Glutamatergic neuron (in vitro differentiated cells): Measurements from ENCODE around the gene COX5B. TPM values are rescaled to one million over a fixed set of nuclear protein-coding genes. Genes with fewer than 3 reads are reported as not detected.

Source experiments
- DNase-seq: peaks from one replicate; pipeline ENCODE4 v3.0.0; 2022
- H3K27ac Mint-ChIP-seq: one replicate; pipeline ENCODE4 v1.8.0; 2020; ENCODE audit warnings: mild to moderate bottlenecking, mixed read lengths, inconsistent platforms; ENCODE audit not compliant: unreplicated experiment
- H3K27me3 Mint-ChIP-seq: one replicate; pipeline ENCODE4 v1.8.0; 2020; ENCODE audit warnings: mild to moderate bottlenecking, moderate library complexity, mixed read lengths, inconsistent platforms; ENCODE audit not compliant: unreplicated experiment
- H3K36me3 Mint-ChIP-seq: one replicate; pipeline ENCODE4 v1.8.0; 2020; ENCODE audit warnings: mild to moderate bottlenecking, mixed read lengths, inconsistent platforms; ENCODE audit not compliant: unreplicated experiment
- H3K4me1 Mint-ChIP-seq: one replicate; pipeline ENCODE4 v1.8.0; 2020; ENCODE audit warnings: mild to moderate bottlenecking, low read depth, mixed read lengths, inconsistent platforms; ENCODE audit not compliant: unreplicated experiment
- H3K4me3 Mint-ChIP-seq: one replicate; pipeline ENCODE4 v1.8.0; 2020; ENCODE audit warnings: mild to moderate bottlenecking, mixed read lengths, inconsistent platforms; ENCODE audit not compliant: unreplicated experiment
- H3K9me3 Mint-ChIP-seq: one replicate; pipeline ENCODE4 v1.8.0; 2020; ENCODE audit warnings: mild to moderate bottlenecking, moderate library complexity, mixed read lengths, inconsistent platforms; ENCODE audit not compliant: unreplicated experiment
- CTCF ChIP-seq: fragments of 200-600 bp; sonication (generic); IDR thresholded peaks from one replicate; pipeline ENCODE4 v1.5.0; 2021; ENCODE audit not compliant: partially characterized antibody, unreplicated experiment
- total RNA-seq: library from RNA; stranded (reverse); fragmentation: NEBNext Ultra II Directional; extraction: Animal tissue kit (Norgen Biotek cat#: 25700); gene quantifications from one replicate; pipeline ENCODE4 v1.2.1, GENCODE V29; 2021; ENCODE audit not compliant: unreplicated experiment

COX5B gene
- total RNA-seq, 1 donor from 2014 or later, result 207 TPM

GRCh38 chr2:97673182-97673914, 27.5 kb downstream of the COX5B start:
- H3K27me3 Mint-ChIP-seq, result no peaks in the 10 kb centered on the region
- no peak overlapping the region for H3K27ac Mint-ChIP-seq
- no peak for DNase-seq
- peaks cover 8% of the 10 kb centered on the region for H3K4me1 Mint-ChIP-seq
- H3K9me3 Mint-ChIP-seq, result no peaks in the 10 kb centered on the region
- no peak for TF ChIP-seq CTCF
- H3K4me3 Mint-ChIP-seq, result no peak overlapping the region
- H3K36me3 Mint-ChIP-seq, result peaks cover 12% of the 10 kb centered on the region

GRCh38 chr2:97673915-97674283, 28.0 kb downstream of the COX5B start:
- Mint-ChIP-seq H3K36me3 (peaks cover 12% of the 10 kb centered on the region), H3K27ac (no peak overlapping the region), H3K4me1 (peaks cover 8% of the 10 kb centered on the region), H3K4me3 (no peak overlapping the region), H3K9me3 (no peaks in the 10 kb centered on the region), H3K27me3 (no peaks in the 10 kb centered on the region)
- TF ChIP-seq CTCF, result no peak
- DNase-seq, result no peak

- Mint-ChIP-seq H3K9me3 (no peaks in the 10 kb centered on the region), H3K27ac (no peak overlapping the region), H3K27me3 (no peaks in the 10 kb centered on the region), H3K4me3 (no peak overlapping the region), H3K4me1 (peaks cover 8% of the 10 kb centered on the region), H3K36me3 (peaks cover 12% of the 10 kb centered on the region)
- no peak for TF ChIP-seq CTCF
- DNase-seq, result no peak
Measured at GRCh38 chr2:97675430-97676113, 29.7 kb downstream of the COX5B start.

GRCh38 chr2:97676620-97677019, 30.8 kb downstream of the COX5B start:
- H3K27ac Mint-ChIP-seq, result no peak overlapping the region
- H3K4me1 Mint-ChIP-seq, result peaks cover 8% of the 10 kb centered on the region
- no peak overlapping the region for H3K4me3 Mint-ChIP-seq
- no peaks in the 10 kb centered on the region for H3K27me3 Mint-ChIP-seq
- no peaks in the 10 kb centered on the region for H3K9me3 Mint-ChIP-seq
- DNase-seq, result no peak
- peaks cover 12% of the 10 kb centered on the region for H3K36me3 Mint-ChIP-seq
- no peak for TF ChIP-seq CTCF

GRCh38 chr2:97677480-97677879, 31.6 kb downstream of the COX5B start:
- Mint-ChIP-seq H3K4me3 (no peak overlapping the region), H3K27me3 (no peaks in the 10 kb centered on the region), H3K4me1 (peaks cover 8% of the 10 kb centered on the region), H3K9me3 (no peaks in the 10 kb centered on the region), H3K36me3 (peaks cover 12% of the 10 kb centered on the region), H3K27ac (no peak overlapping the region)
- DNase-seq, result no peak
- TF ChIP-seq CTCF, result no peak
